Thyroid gland (tissue), 4 donors: ENCODE measurements around the gene PIGBOS1. TPM values are rescaled to one million over a fixed set of nuclear protein-coding genes. Genes with fewer than 3 reads are reported as not detected.

Experiments used
- DNase-seq, 2 donors: peaks; one replicate each; pipeline ENCODE4 v3.0.0-alpha.2; 2019
- H3K27ac ChIP-seq, 3 donors: fragments of 200-600 bp; sonication (generic); 1 replicate in 2 of 3; 2 replicates in 1 of 3; pipeline ENCODE4 v1.5.1; 2016 to 2019; ENCODE audit warnings: mild to moderate bottlenecking in 1 of 3, moderate library complexity in 1 of 3
- H3K27me3 ChIP-seq: fragments of 200-600 bp; sonication (generic); one replicate; pipeline ENCODE4 v1.5.1; 2019
- H3K36me3 ChIP-seq, 2 donors: fragments of 200-600 bp; sonication (generic); one replicate each; pipeline ENCODE4 v1.5.1; 2016 to 2019
- H3K4me1 ChIP-seq, 2 donors: fragments of 200-600 bp; sonication (generic); one replicate each; pipeline ENCODE4 v1.5.1; 2017 to 2019
- H3K4me3 ChIP-seq, 3 donors: fragments of 200-600 bp; sonication (generic); replicated peaks in 1 of 3; 1 replicate in 2 of 3; 2 replicates in 1 of 3; pipeline ENCODE4 v1.5.1; 2016; ENCODE audit warnings: mild to moderate bottlenecking in 1 of 3
- H3K9me3 ChIP-seq: fragments of 200-600 bp; sonication (generic); one replicate; pipeline ENCODE4 v1.5.1; 2017
- POLR2A ChIP-seq, 2 donors: fragments of 450-650 bp; IDR thresholded peaks; one replicate each; pipeline ENCODE4 v1.6.1; 2017; ENCODE audit warnings: antibody characterized with exemption in 2 of 2, mild to moderate bottlenecking in 2 of 2, moderate library complexity in 1 of 2
- WGBS, 2 donors: methylation state at CpG; one replicate each; pipeline ENCODE4 v1.1.5; 2017; 5-methylcytosine and 5-hydroxymethylcytosine counted together
- intact Hi-C: fragments of 100-400 bp; cut with DNase I; formaldehyde crosslinking; loops from one replicate; pipeline ENCODE4 v1.15.1; 2023
- total RNA-seq, 4 donors: library from RNA; depleted of rRNA; stranded (reverse); fragments of >200 nt; gene quantifications; one replicate each; pipeline ENCODE4 v1.2.3, GENCODE V29; 2016
- TF ChIP-seq, protein P1 (sequence below), 6 experiments: fragments of 200-600 bp in 3 of 6; fragments of 450-650 bp in 3 of 6; sonication (generic) in 3 of 6; IDR thresholded peaks; one replicate each; pipeline ENCODE4 v1.5.1; 2016 to 2019; ENCODE audit warnings: antibody characterized with exemption in 6 of 6, mild to moderate bottlenecking in 2 of 6, inconsistent platforms in 1 of 6, moderate library complexity in 1 of 6

Gene PIGBOS1
- total RNA-seq, 4 donors from 2014 or later = 16.9 to 32.3 (median 21.6) TPM

DNA sequence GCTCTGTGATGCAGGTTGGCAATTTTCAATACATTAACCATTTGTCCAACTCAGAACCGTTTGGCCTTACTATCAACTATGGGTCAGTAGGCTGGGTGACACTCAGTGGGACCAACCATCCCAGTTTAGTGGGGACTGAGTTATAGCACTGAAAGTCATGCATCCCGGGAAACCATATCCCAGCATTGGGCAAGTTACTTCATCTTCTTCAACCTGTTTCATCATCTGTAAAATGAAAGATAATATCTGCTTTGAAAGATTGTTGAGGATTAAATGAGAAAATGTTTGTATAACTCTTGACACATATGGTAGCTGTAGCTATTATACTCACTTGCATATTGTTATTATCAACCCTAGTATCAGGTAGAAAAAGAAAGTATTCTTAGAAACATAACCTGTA lies 41.2 kb downstream of the PIGBOS1 start:
- intact Hi-C loops = no loop called here
- H3K27ac ChIP-seq = no peak overlapping the region
- 82 to 85% methylated on average over 2 of the region's 2 CpGs for WGBS, 2 donors

DNA sequence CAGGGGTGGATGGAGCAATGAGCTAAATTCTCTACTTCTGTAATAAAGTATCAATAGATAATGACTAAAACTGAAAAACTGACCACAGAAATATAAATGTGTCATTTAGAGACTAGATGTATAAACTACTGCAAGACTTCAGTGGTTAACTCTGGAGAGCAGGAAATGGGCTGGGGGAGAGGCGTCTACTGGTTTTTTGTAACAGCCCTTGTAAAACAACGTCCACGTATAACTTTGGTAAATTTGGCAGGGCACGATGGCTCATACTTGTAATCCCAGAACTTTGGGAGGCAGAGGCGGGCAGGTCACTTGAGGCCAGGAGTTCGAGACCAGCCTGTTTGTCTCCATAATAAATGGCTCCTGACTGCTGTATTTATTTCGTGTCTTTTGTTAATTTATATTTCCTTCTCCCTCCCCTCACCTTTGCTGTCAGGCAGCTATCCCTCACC lies 41.8 kb downstream of the PIGBOS1 start:
- TF ChIP-seq POLR2A (IDR thresholded peaks at IDR 0.05) = no peak
- TF ChIP-seq, protein P1, sequence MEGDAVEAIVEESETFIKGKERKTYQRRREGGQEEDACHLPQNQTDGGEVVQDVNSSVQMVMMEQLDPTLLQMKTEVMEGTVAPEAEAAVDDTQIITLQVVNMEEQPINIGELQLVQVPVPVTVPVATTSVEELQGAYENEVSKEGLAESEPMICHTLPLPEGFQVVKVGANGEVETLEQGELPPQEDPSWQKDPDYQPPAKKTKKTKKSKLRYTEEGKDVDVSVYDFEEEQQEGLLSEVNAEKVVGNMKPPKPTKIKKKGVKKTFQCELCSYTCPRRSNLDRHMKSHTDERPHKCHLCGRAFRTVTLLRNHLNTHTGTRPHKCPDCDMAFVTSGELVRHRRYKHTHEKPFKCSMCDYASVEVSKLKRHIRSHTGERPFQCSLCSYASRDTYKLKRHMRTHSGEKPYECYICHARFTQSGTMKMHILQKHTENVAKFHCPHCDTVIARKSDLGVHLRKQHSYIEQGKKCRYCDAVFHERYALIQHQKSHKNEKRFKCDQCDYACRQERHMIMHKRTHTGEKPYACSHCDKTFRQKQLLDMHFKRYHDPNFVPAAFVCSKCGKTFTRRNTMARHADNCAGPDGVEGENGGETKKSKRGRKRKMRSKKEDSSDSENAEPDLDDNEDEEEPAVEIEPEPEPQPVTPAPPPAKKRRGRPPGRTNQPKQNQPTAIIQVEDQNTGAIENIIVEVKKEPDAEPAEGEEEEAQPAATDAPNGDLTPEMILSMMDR (IDR thresholded peaks at IDR 0.05) = no peak
- no peaks in the 10 kb centered on the region for H3K9me3 ChIP-seq
- intact Hi-C loops = no loop called here
- DNase-seq = no peak
- H3K27ac ChIP-seq = no peak overlapping the region
- no peaks in the 10 kb centered on the region for H3K4me1 ChIP-seq
- no peak overlapping the region for H3K4me3 ChIP-seq
- 57 to 58% methylated on average over 7 of the region's 7 CpGs for WGBS, 2 donors
- H3K36me3 ChIP-seq = no peaks in the 10 kb centered on the region
- H3K27me3 ChIP-seq = no peaks in the 10 kb centered on the region

More for the DNA sequence above, 41.2 kb downstream of the PIGBOS1 start:
- Histone ChIP-seq H3K36me3 (no peaks in the 10 kb centered on the region), H3K4me3 (no peak overlapping the region), H3K27me3 (no peaks in the 10 kb centered on the region), H3K9me3 (no peaks in the 10 kb centered on the region), H3K4me1 (peaks cover 0 to 3% of the 10 kb centered on the region in 2 donors)
- TF ChIP-seq, protein P1 (IDR thresholded peaks at IDR 0.05) = no peak
- TF ChIP-seq POLR2A (IDR thresholded peaks at IDR 0.05) = no peak
- DNase-seq = no peak

DNA sequence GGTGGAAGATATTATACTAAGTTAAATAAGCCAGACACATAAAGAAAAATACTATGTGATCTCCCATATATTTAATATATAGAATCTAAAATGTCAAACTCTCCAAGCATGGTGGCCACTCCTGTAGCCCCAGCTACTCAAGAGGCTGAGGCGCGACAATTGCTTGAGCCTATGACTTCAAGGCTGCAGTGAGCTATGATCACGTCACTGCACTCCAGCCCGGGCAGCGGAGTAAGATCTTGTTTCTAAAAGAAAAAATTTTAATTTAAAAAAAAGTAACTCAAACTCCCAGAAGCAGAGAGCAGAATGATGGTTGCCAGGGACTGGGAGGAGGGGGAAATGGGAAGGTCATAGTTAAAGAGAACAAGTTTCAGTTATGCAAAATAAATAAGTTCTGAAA lies 42.6 kb downstream of the PIGBOS1 start:
- no peaks in the 10 kb centered on the region for H3K9me3 ChIP-seq
- TF ChIP-seq, protein P1 (IDR thresholded peaks at IDR 0.05) = no peak
- no peak for TF ChIP-seq POLR2A (IDR thresholded peaks at IDR 0.05)
- no peaks in the 10 kb centered on the region for H3K36me3 ChIP-seq
- H3K27me3 ChIP-seq = no peaks in the 10 kb centered on the region
- peak; percentile 18 to 33 for DNase-seq
- intact Hi-C loops = no loop called here
- 85 to 87% methylated on average over 5 of the region's 5 CpGs for WGBS, 2 donors
- H3K27ac ChIP-seq = no peak overlapping the region
- no peaks in the 10 kb centered on the region for H3K4me1 ChIP-seq
- no peak overlapping the region for H3K4me3 ChIP-seq

DNA sequence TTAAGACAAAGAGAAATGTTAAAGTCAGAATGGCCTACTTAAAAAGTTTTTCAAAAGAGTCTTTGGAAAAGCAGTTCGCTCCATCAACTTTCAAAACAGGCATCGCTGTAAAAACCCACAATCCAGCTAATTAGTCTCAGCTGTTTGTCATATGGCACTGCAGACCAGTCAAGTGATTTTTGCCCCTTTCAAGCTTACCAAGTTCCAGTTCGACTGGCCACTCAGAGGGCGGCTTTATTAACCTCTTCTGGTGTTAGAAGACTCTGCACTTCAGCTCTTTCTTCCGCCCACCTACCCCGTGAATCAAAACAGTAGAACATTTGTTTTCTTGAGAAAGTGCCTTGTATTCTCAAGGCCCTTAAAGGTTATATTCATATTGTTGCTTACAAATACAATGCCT lies 48.6 kb downstream of the PIGBOS1 start:
- peak; percentile 24 to 27 for DNase-seq
- peaks cover 10 to 11% of the 10 kb centered on the region in 2 donors for H3K4me1 ChIP-seq
- intact Hi-C loops = no loop called here
- H3K27me3 ChIP-seq = no peaks in the 10 kb centered on the region
- H3K4me3 ChIP-seq = no peak overlapping the region
- TF ChIP-seq POLR2A (IDR thresholded peaks at IDR 0.05) = no peak
- TF ChIP-seq, protein P1 (IDR thresholded peaks at IDR 0.05) = no peak
- 49 to 57% methylated on average over 6 of the region's 6 CpGs for WGBS, 2 donors
- H3K27ac ChIP-seq = peak overlapping the region in 2 of 3 donors; percentile 10 to 43
- H3K9me3 ChIP-seq = no peaks in the 10 kb centered on the region
- no peaks in the 10 kb centered on the region for H3K36me3 ChIP-seq

DNA sequence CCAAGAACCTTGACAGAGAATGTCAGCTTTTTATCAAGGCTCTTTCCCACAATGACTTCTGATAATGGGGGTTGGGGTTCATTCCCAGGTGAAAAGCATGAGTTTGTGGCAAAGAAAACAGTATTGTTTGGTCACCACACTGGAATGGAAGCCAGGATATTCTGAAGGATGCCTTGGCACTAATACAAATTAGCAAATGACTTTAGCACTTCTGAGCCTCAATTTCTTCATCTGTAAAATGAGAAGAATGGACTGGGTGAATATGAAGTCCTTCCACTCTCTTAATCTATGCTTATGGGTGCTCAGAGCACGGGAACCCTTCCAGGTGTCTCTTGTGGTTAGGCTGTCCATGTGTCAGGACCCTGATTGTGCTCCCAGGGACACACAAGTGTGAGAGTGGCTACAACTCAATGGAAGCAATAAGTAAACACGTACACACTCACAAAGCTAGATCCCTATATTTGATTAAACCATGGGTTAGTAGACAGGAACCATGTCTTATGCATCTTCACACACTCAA lies 50.7 kb downstream of the PIGBOS1 start:
- TF ChIP-seq POLR2A (IDR thresholded peaks at IDR 0.05) = no peak
- TF ChIP-seq, protein P1 (IDR thresholded peaks at IDR 0.05) = no peak

More for the DNA sequence above, 50.7 kb downstream of the PIGBOS1 start:
- Histone ChIP-seq H3K36me3 (no peaks in the 10 kb centered on the region), H3K27me3 (no peaks in the 10 kb centered on the region), H3K4me3 (no peak overlapping the region), H3K27ac (no peak overlapping the region), H3K4me1 (peaks cover 10 to 11% of the 10 kb centered on the region in 2 donors), H3K9me3 (no peaks in the 10 kb centered on the region)
- DNase-seq = no peak
- 79 to 95% methylated on average over 2 of the region's 2 CpGs for WGBS, 2 donors
- intact Hi-C loops = no loop called here
